Neuronal stem cell (in vitro differentiated cells): ENCODE measurements around the gene GID8.

Experiments
- DNase-seq: peaks from one replicate; pipeline ENCODE4 v3.0.0-alpha.2; 2013; ENCODE audit warnings: low spot score
- H2AFZ ChIP-seq: one replicate; pipeline ENCODE4 v1.6.1; 2013; ENCODE audit warnings: mild to moderate bottlenecking, low read length, inconsistent platforms
- H2AK5ac ChIP-seq: 2 replicates; pipeline ENCODE4 v1.6.1; 2013; ENCODE audit warnings: low read depth, mild to moderate bottlenecking, inconsistent platforms, low read length, moderate library complexity, mixed read lengths
- H2BK120ac ChIP-seq: 2 replicates; pipeline ENCODE4 v1.6.1; 2013; ENCODE audit warnings: low read depth, mild to moderate bottlenecking, inconsistent platforms, low read length, moderate library complexity, mixed read lengths
- H2BK12ac ChIP-seq: one replicate; pipeline ENCODE4 v1.6.1; 2013; ENCODE audit warnings: low read length, inconsistent platforms
- H2BK15ac ChIP-seq: 2 replicates; pipeline ENCODE4 v1.6.1; 2013; ENCODE audit warnings: mild to moderate bottlenecking, low read length, inconsistent platforms, mixed read lengths
- H2BK5ac ChIP-seq: one replicate; pipeline ENCODE4 v1.6.1; 2013; ENCODE audit warnings: inconsistent platforms, mild to moderate bottlenecking, low read length, moderate library complexity
- H3K14ac ChIP-seq: one replicate; pipeline ENCODE4 v1.6.1; 2013; ENCODE audit warnings: low read length, inconsistent platforms
- H3K18ac ChIP-seq: 2 replicates; pipeline ENCODE4 v1.6.1; 2013; ENCODE audit warnings: low read length, inconsistent platforms
- H3K23ac ChIP-seq: 2 replicates; pipeline ENCODE4 v1.6.1; 2013; ENCODE audit warnings: low read depth, mild to moderate bottlenecking, mixed read lengths, low read length, inconsistent platforms; ENCODE audit not compliant: poor library complexity
- H3K27ac ChIP-seq: replicated peaks from 3 replicates; pipeline ENCODE4 v1.5.1; 2013; ENCODE audit warnings: low read length, inconsistent platforms
- H3K27me3 ChIP-seq, 3 experiments: 2 replicates each; pipeline ENCODE4 v1.6.1; 2013; ENCODE audit warnings: low read length in 3 of 3, mild to moderate bottlenecking in 2 of 3, inconsistent platforms in 1 of 3, low read depth in 1 of 3, mixed read lengths in 1 of 3, moderate library complexity in 1 of 3; ENCODE audit not compliant: control insufficient read depth in 3 of 3, insufficient read depth in 3 of 3
- H3K36me3 ChIP-seq, 2 donors: replicated peaks in 1 of 2; 2 replicates each; pipeline ENCODE4 v1.6.1; 2013; ENCODE audit warnings: low read length in 2 of 2; ENCODE audit not compliant: control insufficient read depth in 2 of 2, insufficient read depth in 2 of 2
- H3K4ac ChIP-seq: 2 replicates; pipeline ENCODE4 v1.6.1; 2013; ENCODE audit warnings: inconsistent platforms, mild to moderate bottlenecking, low read length, moderate library complexity
- H3K4me1 ChIP-seq, 2 donors: 1 replicate in 1 of 2; 2 replicates in 1 of 2; pipeline ENCODE4 v1.6.1; 2013; ENCODE audit warnings: low read length in 2 of 2, low read depth in 1 of 2; ENCODE audit not compliant: control insufficient read depth in 2 of 2, insufficient read depth in 1 of 2
- H3K4me2 ChIP-seq: one replicate; pipeline ENCODE4 v1.6.1; 2013; ENCODE audit warnings: mild to moderate bottlenecking, low read length, inconsistent platforms; ENCODE audit not compliant: insufficient read depth, poor library complexity, severe bottlenecking
- H3K4me3 ChIP-seq, 2 donors: 2 replicates each; pipeline ENCODE4 v1.5.1; 2013; ENCODE audit warnings: low read length in 2 of 2, mild to moderate bottlenecking in 2 of 2, inconsistent platforms in 1 of 2, moderate library complexity in 1 of 2
- H3K79me1 ChIP-seq: one replicate; pipeline ENCODE4 v1.6.1; 2013; ENCODE audit warnings: low read depth, mild to moderate bottlenecking, inconsistent platforms, low read length, moderate library complexity
- H3K9ac ChIP-seq: one replicate; pipeline ENCODE4 v1.6.1; 2013; ENCODE audit warnings: mild to moderate bottlenecking, low read depth, low read length, inconsistent platforms; ENCODE audit not compliant: poor library complexity
- H3K9me3 ChIP-seq, 2 donors: replicated peaks in 1 of 2; 2 replicates each; pipeline versions ENCODE3 to v1.6.1; 2013; ENCODE audit warnings: low read length in 2 of 2, mild to moderate bottlenecking in 2 of 2, inconsistent platforms in 1 of 2, low read depth in 1 of 2, mixed read lengths in 1 of 2, moderate library complexity in 1 of 2; ENCODE audit not compliant: control insufficient read depth in 2 of 2, insufficient read depth in 1 of 2
- H4K8ac ChIP-seq: one replicate; pipeline ENCODE4 v1.6.1; 2013; ENCODE audit warnings: low read depth, mild to moderate bottlenecking, inconsistent platforms, low read length, moderate library complexity
- H4K91ac ChIP-seq: one replicate; pipeline ENCODE4 v1.6.1; 2013; ENCODE audit warnings: low read length, low read depth, mild to moderate bottlenecking, inconsistent platforms; ENCODE audit not compliant: poor library complexity
- WGBS, 2 donors: extraction: QIAGEN DNeasy Blood & Tissue Kit; methylation state at CpG; one replicate each; pipeline ENCODE4 v1.1.7; 2013; ENCODE audit warnings: missing lambda C conversion rate in 2 of 2, mixed read lengths in 1 of 2; ENCODE audit not compliant: insufficient read length in 2 of 2, insufficient replicate concordance in 1 of 2; ENCODE audit errors: extremely low coverage in 2 of 2; 5-methylcytosine and 5-hydroxymethylcytosine counted together

Gene GID8

GRCh38 chr20:62951143-62951895 lies 13.4 kb downstream of the GID8 start:
- no peak overlapping the region for H3K9ac ChIP-seq
- no peak overlapping the region for H4K91ac ChIP-seq
- H2BK5ac ChIP-seq, result no peak overlapping the region
- no CpG with 5 or more reads among the region's 11 CpGs for WGBS, 2 donors
- H4K8ac ChIP-seq, result no peak overlapping the region
- H3K23ac ChIP-seq, result no peak overlapping the region
- H3K36me3 ChIP-seq, result peaks cover 23 to 49% of the 10 kb centered on the region in 2 donors
- no peak overlapping the region for H3K18ac ChIP-seq
- H2BK12ac ChIP-seq, result no peak overlapping the region
- H3K14ac ChIP-seq, result no peak overlapping the region
- H2AFZ ChIP-seq, result no peak overlapping the region
- H3K27me3 ChIP-seq, result peaks cover 0 to 3% (median 0%) of the 10 kb centered on the region in 3 experiments
- no peak overlapping the region for H3K27ac ChIP-seq
- H3K4me2 ChIP-seq, result no peak overlapping the region
- peaks cover 3 to 10% of the 10 kb centered on the region in 2 donors for H3K9me3 ChIP-seq
- H2BK15ac ChIP-seq, result no peak overlapping the region
- H3K4ac ChIP-seq, result no peak overlapping the region
- H2BK120ac ChIP-seq, result no peak overlapping the region
- no peak overlapping the region for H2AK5ac ChIP-seq
- no peak overlapping the region for H3K4me3 ChIP-seq
- peaks cover 16 to 18% of the 10 kb centered on the region in 2 donors for H3K4me1 ChIP-seq
- DNase-seq, result no peak
- peaks cover 7% of the 10 kb centered on the region for H3K79me1 ChIP-seq

GRCh38 chr20:62951896-62952372 lies 14.0 kb downstream of the GID8 start:
- H4K91ac ChIP-seq, result no peak overlapping the region
- no peak overlapping the region for H2BK12ac ChIP-seq
- no peak overlapping the region for H2BK5ac ChIP-seq
- WGBS, 2 donors, result no CpG with 5 or more reads among the region's 8 CpGs
- no peak for DNase-seq
- H3K27me3 ChIP-seq, result peaks cover 0 to 3% (median 0%) of the 10 kb centered on the region in 3 experiments
- H3K4ac ChIP-seq, result no peak overlapping the region
- peaks cover 6% of the 10 kb centered on the region for H3K79me1 ChIP-seq
- H2BK120ac ChIP-seq, result no peak overlapping the region
- H3K14ac ChIP-seq, result no peak overlapping the region
- no peak overlapping the region for H3K23ac ChIP-seq
- no peak overlapping the region for H2AFZ ChIP-seq
- H3K4me1 ChIP-seq, result peaks cover 16 to 18% of the 10 kb centered on the region in 2 donors
- no peak overlapping the region for H3K4me3 ChIP-seq
- H4K8ac ChIP-seq, result no peak overlapping the region
- H2BK15ac ChIP-seq, result no peak overlapping the region
- no peak overlapping the region for H3K27ac ChIP-seq
- H3K4me2 ChIP-seq, result no peak overlapping the region
- H2AK5ac ChIP-seq, result peak overlapping the region; percentile 100
- peaks cover 3 to 10% of the 10 kb centered on the region in 2 donors for H3K9me3 ChIP-seq
- peaks cover 17 to 43% of the 10 kb centered on the region in 2 donors for H3K36me3 ChIP-seq
- H3K9ac ChIP-seq, result no peak overlapping the region
- no peak overlapping the region for H3K18ac ChIP-seq

GRCh38 chr20:62952373-62952967 lies 14.5 kb downstream of the GID8 start, which contains the start of gene SLC17A9:
Gene SLC17A9, plus strand, starts transcription at chr20:62952709. Its CDS starts 122 bp downstream, at chr20:62952831.
- H2AFZ ChIP-seq, result peak within 1 kb of the TSS; percentile 87
- peak within 1 kb of the TSS; percentile 98 for H3K18ac ChIP-seq
- no peak within 1 kb of the TSS for H3K27ac ChIP-seq
- peak within 1 kb of the TSS; percentile 99 for H2BK15ac ChIP-seq
- H2BK5ac ChIP-seq, result peak within 1 kb of the TSS; percentile 94
- H3K79me1 ChIP-seq, result peaks cover 5% of the 10 kb centered on the region
- H3K36me3 ChIP-seq, result peaks cover 13 to 38% of the 10 kb centered on the region in 2 donors
- peaks cover 3 to 10% of the 10 kb centered on the region in 2 donors for H3K9me3 ChIP-seq
- peak within 1 kb of the TSS; percentile 89 for H2BK120ac ChIP-seq
- peak within 1 kb of the TSS; percentile 26 to 29 for H3K4me3 ChIP-seq
- DNase-seq, result no peak
- H3K14ac ChIP-seq, result peak within 1 kb of the TSS; percentile 47
- H4K8ac ChIP-seq, result peak within 1 kb of the TSS; percentile 53
- H3K4me1 ChIP-seq, result peaks cover 16 to 18% of the 10 kb centered on the region in 2 donors
- peak within 1 kb of the TSS; percentile 77 for H3K23ac ChIP-seq
- H3K4ac ChIP-seq, result peak within 1 kb of the TSS; percentile 58
- H3K9ac ChIP-seq, result peak within 1 kb of the TSS; percentile 78
- H2AK5ac ChIP-seq, result peak within 1 kb of the TSS; percentile 100
- H3K4me2 ChIP-seq, result peak within 1 kb of the TSS; percentile 56
- H3K27me3 ChIP-seq, result peaks cover 0 to 3% (median 0%) of the 10 kb centered on the region in 3 experiments
- no CpG with 5 or more reads among the region's 37 CpGs for WGBS, 2 donors
- H2BK12ac ChIP-seq, result peak within 1 kb of the TSS; percentile 95
- H4K91ac ChIP-seq, result peak within 1 kb of the TSS; percentile 22
